RWPE2 (cell line): ENCODE measurements around the gene AGPAT2.

Experiments used
- ATAC-seq: fragments of 200-7000 bp; cut with Tn5 transposase; 3 replicates; pipeline ENCODE4 v1.9.1; 2021; ENCODE audit warnings: low read depth
- DNase-seq: peaks from one replicate; pipeline ENCODE4 v3.0.0-alpha.2; 2020; ENCODE audit warnings: low spot score
- H3K27ac ChIP-seq: fragments of 450-650 bp; 2 replicates; pipeline ENCODE4 v1.5.1; 2017; ENCODE audit warnings: mild to moderate bottlenecking; ENCODE audit not compliant: poor library complexity, severe bottlenecking
- H3K27me3 ChIP-seq: fragments of 250-450 bp; sonication (Bioruptor Pico); 2 replicates; pipeline ENCODE4 v1.5.1; 2021; ENCODE audit warnings: mild to moderate bottlenecking, moderate library complexity; ENCODE audit not compliant: insufficient read depth, poor library complexity, severe bottlenecking
- H3K36me3 ChIP-seq: fragments of 250-450 bp; sonication (Bioruptor Pico); 2 replicates; pipeline ENCODE4 v1.5.1; 2020; ENCODE audit warnings: low read depth, mild to moderate bottlenecking, moderate library complexity
- H3K4me1 ChIP-seq: fragments of 250-450 bp; sonication (Bioruptor Pico); 2 replicates; pipeline ENCODE4 v1.5.1; 2021; ENCODE audit warnings: mild to moderate bottlenecking, moderate library complexity; ENCODE audit not compliant: insufficient read depth, poor library complexity, severe bottlenecking
- H3K4me3 ChIP-seq: fragments of 250-450 bp; sonication (Bioruptor Pico); 2 replicates; pipeline ENCODE4 v1.5.1; 2021; ENCODE audit warnings: mild to moderate bottlenecking, moderate library complexity; ENCODE audit not compliant: severe bottlenecking
- H3K9me3 ChIP-seq: fragments of 250-450 bp; sonication (Bioruptor Pico); 2 replicates; pipeline ENCODE4 v1.5.1; 2021; ENCODE audit warnings: mild to moderate bottlenecking, moderate library complexity; ENCODE audit not compliant: severe bottlenecking
- CTCF ChIP-seq: fragments of 450-650 bp; IDR thresholded peaks from one replicate; pipeline ENCODE4 v1.5.1; 2017; ENCODE audit warnings: mild to moderate bottlenecking, moderate library complexity; ENCODE audit not compliant: poor library complexity, severe bottlenecking

Gene AGPAT2

DNA sequence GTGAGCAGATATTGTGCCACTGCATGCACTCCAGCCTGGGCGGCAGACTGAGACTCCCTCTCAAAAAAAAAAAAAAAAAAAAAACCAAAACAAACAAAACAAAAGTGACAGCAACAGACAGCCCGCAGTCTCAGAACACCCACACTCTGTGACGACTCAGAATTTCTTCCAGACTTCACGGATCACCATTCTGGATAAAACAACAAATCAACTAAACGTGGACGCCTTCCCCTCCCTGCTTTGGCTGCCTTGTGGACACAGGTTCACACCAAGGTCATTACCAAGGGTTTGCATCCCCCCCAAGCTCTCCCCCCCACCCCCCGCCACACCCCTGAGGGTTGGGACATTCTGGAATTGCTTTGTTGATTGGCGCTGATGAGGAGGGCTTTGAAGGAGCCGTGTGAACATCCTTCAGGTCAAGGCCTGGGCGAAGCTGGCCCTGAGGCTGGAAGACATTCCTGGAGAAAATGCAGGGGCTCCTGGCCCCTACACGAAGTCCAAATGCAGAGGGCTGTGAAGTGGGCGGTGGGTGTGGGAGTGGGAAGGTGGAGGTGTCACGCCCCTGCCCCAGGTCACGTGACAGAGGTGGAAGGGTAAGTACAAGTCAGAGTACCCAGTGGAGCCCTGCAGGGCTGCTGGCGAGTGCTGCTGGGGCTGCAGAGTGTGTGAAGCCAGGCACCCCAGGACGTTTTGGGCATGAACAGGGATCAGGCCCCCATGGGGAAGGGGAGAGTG is 45.4 kb upstream of the AGPAT2 start:
- no peaks in the 10 kb centered on the region for H3K9me3 ChIP-seq
- no peak for ATAC-seq
- no peaks in the 10 kb centered on the region for H3K4me1 ChIP-seq
- DNase-seq: no peak
- H3K27me3 ChIP-seq: no peaks in the 10 kb centered on the region
- no peak overlapping the region for H3K4me3 ChIP-seq
- H3K36me3 ChIP-seq: no peaks in the 10 kb centered on the region
- no peak for TF ChIP-seq CTCF
- H3K27ac ChIP-seq: no peak overlapping the region

GRCh38 chr9:136729926-136730325 is 42.7 kb upstream of the AGPAT2 start:
- no peak for DNase-seq
- no peak for TF ChIP-seq CTCF
- no peak overlapping the region for H3K4me3 ChIP-seq
- H3K9me3 ChIP-seq: no peaks in the 10 kb centered on the region
- H3K36me3 ChIP-seq: peaks cover 21% of the 10 kb centered on the region
- H3K27me3 ChIP-seq: no peaks in the 10 kb centered on the region
- ATAC-seq: no peak
- H3K4me1 ChIP-seq: peaks cover 8% of the 10 kb centered on the region
- H3K27ac ChIP-seq: no peak overlapping the region

DNA sequence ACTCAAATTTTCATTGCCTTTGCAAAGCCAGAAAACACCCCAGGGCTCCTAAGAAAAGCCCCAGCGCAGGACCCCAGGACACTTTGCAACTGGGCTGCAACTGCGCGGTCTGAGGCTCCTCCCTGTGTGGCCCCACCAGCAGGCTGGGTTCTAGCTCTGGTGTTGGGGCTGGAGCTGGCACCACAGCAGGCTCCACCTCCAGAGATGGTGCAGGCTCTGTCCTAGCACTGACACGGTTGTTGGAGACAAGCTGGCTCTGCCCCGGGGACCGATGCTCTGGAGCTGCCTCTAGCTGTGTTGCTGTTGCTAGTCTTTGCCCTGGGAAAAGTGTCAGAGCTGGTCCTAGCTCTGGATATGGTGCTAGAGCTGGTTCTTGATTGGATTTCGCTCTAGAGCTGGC is 41.9 kb upstream of the AGPAT2 start:
- Histone ChIP-seq H3K9me3 (no peaks in the 10 kb centered on the region), H3K36me3 (peaks cover 29% of the 10 kb centered on the region), H3K27me3 (no peaks in the 10 kb centered on the region), H3K4me3 (peak overlapping the region; percentile 63), H3K4me1 (peaks cover 8% of the 10 kb centered on the region), H3K27ac (no peak overlapping the region)
- TF ChIP-seq CTCF: no peak
- ATAC-seq (peak; percentile 5; the same call in 1 of the 3 replicates), DNase-seq (no peak)

- peak overlapping the region; percentile 68 for H3K27ac ChIP-seq
- H3K36me3 ChIP-seq: peaks cover 34% of the 10 kb centered on the region
- no peaks in the 10 kb centered on the region for H3K27me3 ChIP-seq
- H3K4me3 ChIP-seq: peak overlapping the region; percentile 63
- ATAC-seq (peak; percentile 42), DNase-seq (no peak)
- peaks cover 8% of the 10 kb centered on the region for H3K4me1 ChIP-seq
- TF ChIP-seq CTCF: peak; percentile 23
- no peaks in the 10 kb centered on the region for H3K9me3 ChIP-seq
Observed at GRCh38 chr9:136728548-136729123, 41.4 kb upstream of the AGPAT2 start.

- no peaks in the 10 kb centered on the region for H3K9me3 ChIP-seq
- ATAC-seq (peak; percentile 15), DNase-seq (no peak)
- peak; percentile 94 for TF ChIP-seq CTCF
- peaks cover 8% of the 10 kb centered on the region for H3K4me1 ChIP-seq
- peak overlapping the region; percentile 63 for H3K4me3 ChIP-seq
- H3K36me3 ChIP-seq: peaks cover 39% of the 10 kb centered on the region
- H3K27me3 ChIP-seq: no peaks in the 10 kb centered on the region
- peak overlapping the region; percentile 68 for H3K27ac ChIP-seq
Observed at GRCh38 chr9:136728080-136728547, 40.9 kb upstream of the AGPAT2 start.
